Trophoblast cell (in vitro differentiated cells and primary cell): Measurements from ENCODE around the gene SLF1. TPM values are rescaled to one million over a fixed set of nuclear protein-coding genes. Genes with fewer than 3 reads are reported as not detected.
"Not testable (repeated sequence)": the region's sequence is repeated elsewhere in the genome, so short reads cannot be mapped to it uniquely, and the experiment has no call there.

Experiments used
- DNase-seq, 2 donors: peaks; one replicate each; pipeline ENCODE4 v3.0.0-alpha.2; 2016
- H2AFZ ChIP-seq: 2 replicates; pipeline ENCODE4 v1.6.1; 2013; ENCODE audit warnings: low read length, moderate library complexity, mild to moderate bottlenecking; ENCODE audit not compliant: insufficient read depth, poor library complexity
- H2AK5ac ChIP-seq: 2 replicates; pipeline ENCODE4 v1.6.1; 2013; ENCODE audit warnings: mild to moderate bottlenecking, low read length
- H2BK120ac ChIP-seq: 2 replicates; pipeline ENCODE4 v1.6.1; 2013; ENCODE audit warnings: low read length, mild to moderate bottlenecking, moderate library complexity; ENCODE audit not compliant: insufficient read depth, poor library complexity
- H2BK12ac ChIP-seq: 2 replicates; pipeline ENCODE4 v1.6.1; 2013; ENCODE audit warnings: mild to moderate bottlenecking, low read length, moderate library complexity
- H2BK5ac ChIP-seq: 2 replicates; pipeline ENCODE4 v1.6.1; 2013; ENCODE audit warnings: low read length, low read depth, moderate library complexity, mild to moderate bottlenecking; ENCODE audit not compliant: poor library complexity
- H3K14ac ChIP-seq: 2 replicates; pipeline ENCODE4 v1.6.1; 2013; ENCODE audit warnings: mild to moderate bottlenecking, low read length
- H3K18ac ChIP-seq: 2 replicates; pipeline ENCODE4 v1.6.1; 2013; ENCODE audit warnings: mild to moderate bottlenecking, low read length
- H3K23ac ChIP-seq: 2 replicates; pipeline ENCODE4 v1.6.1; 2013; ENCODE audit warnings: low read length
- H3K27ac ChIP-seq: 2 replicates; pipeline ENCODE4 v1.5.1; 2013; ENCODE audit warnings: low read depth, mild to moderate bottlenecking, inconsistent platforms, low read length, moderate library complexity
- H3K27me3 ChIP-seq: 2 replicates; pipeline ENCODE4 v1.6.1; 2013; ENCODE audit warnings: inconsistent platforms, mild to moderate bottlenecking, low read length, moderate library complexity; ENCODE audit not compliant: insufficient read depth
- H3K36me3 ChIP-seq, 2 experiments: 1 replicate in 1 of 2; 2 replicates in 1 of 2; pipeline ENCODE4 v1.6.1; 2013; ENCODE audit warnings: low read length in 2 of 2, mild to moderate bottlenecking in 2 of 2, moderate library complexity in 1 of 2; ENCODE audit not compliant: insufficient read depth in 2 of 2, control insufficient read depth in 1 of 2
- H3K4ac ChIP-seq: 2 replicates; pipeline ENCODE4 v1.6.1; 2013; ENCODE audit warnings: low read depth, mild to moderate bottlenecking, low read length, moderate library complexity
- H3K4me1 ChIP-seq, 2 experiments: 1 replicate in 1 of 2; 2 replicates in 1 of 2; pipeline ENCODE4 v1.6.1; 2013; ENCODE audit warnings: low read length in 2 of 2, mild to moderate bottlenecking in 2 of 2, moderate library complexity in 1 of 2; ENCODE audit not compliant: insufficient read depth in 2 of 2, control insufficient read depth in 1 of 2
- H3K4me2 ChIP-seq: 2 replicates; pipeline ENCODE4 v1.6.1; 2013; ENCODE audit warnings: inconsistent platforms, mild to moderate bottlenecking, low read length, moderate library complexity
- H3K4me3 ChIP-seq: 2 replicates; pipeline ENCODE4 v1.5.1; 2013; ENCODE audit warnings: mild to moderate bottlenecking, low read depth, low read length, inconsistent platforms
- H3K79me1 ChIP-seq: one replicate; pipeline ENCODE4 v1.6.1; 2013; ENCODE audit warnings: low read length
- H3K79me2 ChIP-seq: 2 replicates; pipeline ENCODE4 v1.6.1; 2013; ENCODE audit warnings: low read length, mild to moderate bottlenecking; ENCODE audit not compliant: control insufficient read depth, insufficient read depth, poor library complexity
- H3K9ac ChIP-seq: 2 replicates; pipeline ENCODE4 v1.6.1; 2013; ENCODE audit warnings: mild to moderate bottlenecking, low read length
- H3K9me3 ChIP-seq: 2 replicates; pipeline ENCODE4 v1.6.1; 2013; ENCODE audit warnings: low read depth, mild to moderate bottlenecking, control low read depth, inconsistent platforms, low read length; ENCODE audit not compliant: insufficient read depth
- H4K12ac ChIP-seq: 2 replicates; pipeline ENCODE4 v1.6.1; 2013; ENCODE audit warnings: low read depth, mild to moderate bottlenecking, low read length, moderate library complexity
- H4K8ac ChIP-seq: 2 replicates; pipeline ENCODE4 v1.6.1; 2013; ENCODE audit warnings: low read depth, mild to moderate bottlenecking, low read length, moderate library complexity
- H4K91ac ChIP-seq: one replicate; pipeline ENCODE4 v1.6.1; 2013; ENCODE audit warnings: low read depth, mild to moderate bottlenecking, low read length, moderate library complexity
- WGBS: extraction: QIAGEN DNeasy Blood & Tissue Kit; methylation state at CpG from one replicate; pipeline ENCODE4 v1.1.7; 2013; ENCODE audit warnings: missing lambda C conversion rate; ENCODE audit not compliant: insufficient read length, insufficient coverage; ENCODE audit errors: extremely low coverage; 5-methylcytosine and 5-hydroxymethylcytosine counted together
- polyA plus RNA-seq: library from polyadenylated mRNA; stranded (reverse); fragments of 200-250 nt; gene quantifications from 2 replicates; pipeline ENCODE4 v1.2.3, GENCODE V29; 2013

The SLF1 gene
- polyA plus RNA-seq = 5.2 and 5.7 TPM in 2 replicates

DNA sequence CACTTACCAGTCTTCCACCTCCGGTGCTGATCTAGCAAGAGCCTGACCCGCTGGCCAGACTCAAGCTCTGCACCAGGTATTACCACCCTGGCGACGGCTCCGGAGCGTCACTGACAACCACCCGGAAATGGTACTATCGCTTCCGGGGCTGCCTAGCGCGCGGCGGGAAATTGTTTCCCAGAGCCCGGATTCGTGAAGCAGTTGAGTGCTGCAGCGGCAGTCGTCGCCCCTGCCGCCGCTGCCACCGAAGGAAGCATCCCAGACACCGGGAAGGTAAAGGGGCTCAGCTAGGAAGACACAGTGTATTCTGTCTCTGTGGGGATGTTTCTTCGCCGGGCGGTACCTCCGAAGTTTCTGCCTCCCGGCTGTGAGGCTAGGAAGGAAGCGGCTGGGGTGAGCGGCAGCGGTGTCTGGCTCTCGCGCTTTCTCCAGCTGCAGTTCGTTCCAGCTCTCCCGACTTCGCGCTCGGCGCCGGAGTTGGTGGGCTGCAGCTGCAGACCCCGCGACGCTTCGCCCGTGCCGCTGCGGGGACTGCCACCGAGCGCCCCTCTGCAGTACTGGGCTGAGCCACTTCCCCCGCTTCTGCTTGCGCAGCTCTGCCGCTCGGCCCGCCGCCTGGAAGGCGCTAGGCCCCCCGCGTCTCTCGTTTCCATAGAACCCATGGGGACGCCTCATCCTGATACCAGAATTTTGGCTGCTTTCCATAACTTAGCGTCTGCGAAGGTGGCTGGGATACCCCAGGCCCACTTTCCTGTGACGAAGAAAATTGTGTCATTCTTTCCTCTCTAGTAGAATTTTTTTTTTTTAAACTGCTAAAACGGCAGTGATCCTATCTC is at the start of gene SLF1, which contains the start of gene KIAA0825:
Gene SLF1, plus strand, starts transcription at position 177 of the 836 bp plus-strand sequence. CDS start 10,142 bp downstream, outside the sequence.
Gene KIAA0825, minus strand, starts transcription at position 112 of the 836 bp plus-strand sequence. CDS start 81,478 bp downstream, outside the sequence.
- Histone ChIP-seq H3K4ac (no peak within 1 kb of the TSS), H3K27ac (peak within 1 kb of the TSS; percentile 39), H3K9ac (peak within 1 kb of the TSS; percentile 59), H2BK12ac (no peak within 1 kb of the TSS), H3K4me2 (peak within 1 kb of the TSS; percentile 87), H2AFZ (peak within 1 kb of the TSS; percentile 91), H2BK5ac (no peak within 1 kb of the TSS), H4K91ac (no peak within 1 kb of the TSS), H3K23ac (no peak within 1 kb of the TSS), H2AK5ac (no peak within 1 kb of the TSS), H3K14ac (no peak within 1 kb of the TSS), H3K79me1 (peaks cover 6% of the 10 kb centered on the region), H4K12ac (peak within 1 kb of the TSS; percentile 34), H3K18ac (no peak within 1 kb of the TSS), H3K9me3 (no peaks in the 10 kb centered on the region), H2BK120ac (no peak within 1 kb of the TSS), H3K36me3 (no peaks in the 10 kb centered on the region), H3K27me3 (no peaks in the 10 kb centered on the region), H3K4me1 (no peaks in the 10 kb centered on the region), H3K79me2 (no peaks in the 10 kb centered on the region), H4K8ac (peak within 1 kb of the TSS; percentile 47), H3K4me3 (peak within 1 kb of the TSS; percentile 93)
- peak; percentile 85 to 92 for DNase-seq
- WGBS = no CpG with 5 or more reads among the region's 63 CpGs

DNA sequence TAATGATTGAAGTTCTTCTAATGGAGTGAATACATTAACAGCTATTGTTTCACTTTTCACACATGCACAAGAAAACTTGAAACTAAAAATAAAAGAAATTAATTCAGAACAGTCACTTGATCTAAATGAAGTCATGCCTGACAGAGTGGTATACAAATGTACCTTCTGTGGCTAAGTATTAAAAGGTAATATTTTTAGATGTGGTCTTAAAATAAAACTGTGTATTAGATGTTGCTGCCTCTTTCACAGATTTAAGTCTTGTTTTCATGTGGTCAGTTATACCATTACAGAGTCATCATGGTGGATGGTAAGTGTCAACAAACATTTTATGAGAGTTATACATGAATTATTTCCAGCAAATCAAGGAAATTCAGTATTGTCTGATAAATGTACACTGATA is 47.1 kb upstream of the SLF1 start:
- DNase-seq = no peak
- H3K36me3 ChIP-seq = no peaks in the 10 kb centered on the region
- no peak overlapping the region for H3K23ac ChIP-seq
- no peak overlapping the region for H2AK5ac ChIP-seq
- H4K8ac ChIP-seq = no peak overlapping the region
- H3K27me3 ChIP-seq = no peaks in the 10 kb centered on the region
- no peaks in the 10 kb centered on the region for H3K4me1 ChIP-seq
- H3K9me3 ChIP-seq = no peaks in the 10 kb centered on the region
- no peak overlapping the region for H3K27ac ChIP-seq
- no peak overlapping the region for H2BK12ac ChIP-seq
- H2AFZ ChIP-seq = no peak overlapping the region
- H3K79me2 ChIP-seq = no peaks in the 10 kb centered on the region
- no peak overlapping the region for H3K14ac ChIP-seq
- no peak overlapping the region for H4K12ac ChIP-seq
- H3K18ac ChIP-seq = no peak overlapping the region
- no peak overlapping the region for H3K4me3 ChIP-seq
- no peak overlapping the region for H4K91ac ChIP-seq
- H2BK120ac ChIP-seq = no peak overlapping the region
- H3K4ac ChIP-seq = no peak overlapping the region
- no peak overlapping the region for H2BK5ac ChIP-seq
- H3K9ac ChIP-seq = no peak overlapping the region
- H3K79me1 ChIP-seq = no peaks in the 10 kb centered on the region
- H3K4me2 ChIP-seq = no peak overlapping the region

DNA sequence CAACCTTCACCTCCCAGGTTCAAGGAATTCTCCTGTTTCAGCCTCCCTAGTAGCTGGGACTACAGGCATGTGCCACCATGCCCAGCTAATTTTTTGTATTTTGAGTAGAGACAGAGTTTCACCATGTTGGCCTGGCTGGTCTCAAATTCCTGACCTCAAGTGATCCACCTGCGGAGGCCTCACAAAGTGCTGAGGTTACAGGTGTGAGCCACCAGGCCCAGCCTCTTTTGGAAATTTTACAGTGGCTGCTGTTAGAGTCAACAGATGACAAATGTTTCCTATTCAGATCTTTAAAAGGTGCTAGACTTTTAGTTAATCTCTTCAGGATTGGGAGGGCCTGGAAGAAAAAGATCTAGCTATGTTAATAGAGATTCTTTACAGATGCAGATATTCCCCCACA is 45.1 kb upstream of the SLF1 start:
- H2AFZ ChIP-seq, H3K27ac ChIP-seq, H3K9me3 ChIP-seq, H3K4me1 ChIP-seq, H3K79me1 ChIP-seq, DNase-seq, H4K8ac ChIP-seq, H3K79me2 ChIP-seq, H3K4me3 ChIP-seq, H2BK120ac ChIP-seq, H3K14ac ChIP-seq, H3K27me3 ChIP-seq, H2BK5ac ChIP-seq, H3K4ac ChIP-seq, H3K9ac ChIP-seq, H3K4me2 ChIP-seq, H3K18ac ChIP-seq, H2AK5ac ChIP-seq, H3K36me3 ChIP-seq, H4K12ac ChIP-seq, H3K23ac ChIP-seq, H2BK12ac ChIP-seq, H4K91ac ChIP-seq: not testable (repeated sequence)
- no CpG with 5 or more reads among the region's 1 CpG for WGBS

DNA sequence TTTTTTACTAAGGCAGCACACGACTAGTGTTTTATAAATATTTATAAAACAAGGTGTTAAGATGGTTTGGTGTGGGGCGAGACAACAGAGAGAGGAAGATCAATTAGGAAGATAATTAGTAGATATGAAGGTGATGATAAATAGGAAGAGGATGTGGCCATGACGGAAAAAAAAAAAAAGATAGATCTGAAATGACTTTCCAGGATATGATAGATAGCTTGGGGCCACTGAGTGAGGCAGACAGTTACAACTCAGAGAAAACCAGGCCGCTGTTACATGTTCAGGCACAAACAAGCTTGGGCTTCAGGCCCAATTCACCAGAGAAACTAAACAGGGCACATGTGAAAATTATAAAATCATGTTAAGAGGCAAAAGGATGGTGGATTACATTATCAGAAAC is 43.3 kb upstream of the SLF1 start:
- Histone ChIP-seq H3K18ac (no peak overlapping the region), H3K23ac (no peak overlapping the region), H3K27ac (no peak overlapping the region), H2BK12ac (no peak overlapping the region), H3K9ac (no peak overlapping the region), H3K4me2 (no peak overlapping the region), H3K4me3 (no peak overlapping the region), H3K79me2 (no peaks in the 10 kb centered on the region), H2AFZ (no peak overlapping the region), H4K91ac (no peak overlapping the region), H2AK5ac (no peak overlapping the region), H3K79me1 (no peaks in the 10 kb centered on the region), H2BK5ac (no peak overlapping the region), H2BK120ac (no peak overlapping the region), H3K27me3 (no peaks in the 10 kb centered on the region), H4K12ac (no peak overlapping the region), H3K36me3 (no peaks in the 10 kb centered on the region), H4K8ac (no peak overlapping the region), H3K4me1 (no peaks in the 10 kb centered on the region), H3K14ac (no peak overlapping the region), H3K9me3 (no peaks in the 10 kb centered on the region), H3K4ac (no peak overlapping the region)
- WGBS = 100% methylated on average over 1 of the region's 4 CpGs
- no peak for DNase-seq
